PFSK-1 (cell line): ENCODE measurements around the gene MARS2.

Experiments used
- POLR2AphosphoS5 ChIP-seq: IDR thresholded peaks from 2 replicates; pipeline ENCODE4 v1.6.1; 2012; ENCODE audit warnings: low read depth, mild to moderate bottlenecking, control low read depth, low read length, moderate library complexity
- TAF1 ChIP-seq: IDR thresholded peaks from 2 replicates; pipeline ENCODE4 v1.6.1; 2012; ENCODE audit warnings: low read length, control low read depth, borderline replicate concordance; ENCODE audit not compliant: insufficient read depth

- no peak for TF ChIP-seq POLR2AphosphoS5
- TF ChIP-seq TAF1 = no peak
These were observed 31.1 kb upstream of the MARS2 start for GRCh38 chr2:197674060-197674459.
